Keratinocyte (primary cell): ENCODE measurements around the gene MTA1. TPM values are rescaled to one million over a fixed set of nuclear protein-coding genes. Genes with fewer than 3 reads are reported as not detected.

Source experiments
- DNase-seq: peaks from one replicate; pipeline ENCODE4 v3.0.0-alpha.2; 2011; ENCODE audit warnings: low read depth, missing footprints, low spot score
- FAIRE-seq: peaks from 2 replicates; lab custom pipeline; 2011; peaks lifted over from hg19 to GRCh38; lab: Jason Lieb, UNC
- H2AFZ ChIP-seq: 2 replicates; pipeline ENCODE4 v1.6.0; 2012; ENCODE audit warnings: low read length, control low read depth, inconsistent platforms; ENCODE audit not compliant: control insufficient read depth
- H3K27ac ChIP-seq: 2 replicates; pipeline ENCODE4 v1.5.1; 2011; ENCODE audit warnings: low read length; ENCODE audit not compliant: control insufficient read depth, insufficient read depth
- H3K27me3 ChIP-seq: 3 replicates; pipeline ENCODE4 v1.6.0; 2011; ENCODE audit warnings: low read length; ENCODE audit not compliant: control insufficient read depth, insufficient read depth; ENCODE audit errors: extremely low read depth
- H3K36me3 ChIP-seq, 2 experiments: 2 replicates in 1 of 2; 3 replicates in 1 of 2; pipeline ENCODE4 v1.5.1; 2011; ENCODE audit warnings: low read length in 2 of 2, mild to moderate bottlenecking in 1 of 2; ENCODE audit not compliant: control insufficient read depth in 2 of 2, insufficient read depth in 2 of 2; ENCODE audit errors: extremely low read depth in 1 of 2
- H3K4me1 ChIP-seq: 3 replicates; pipeline ENCODE4 v1.5.1; 2011; ENCODE audit warnings: low read length; ENCODE audit not compliant: control insufficient read depth, insufficient read depth; ENCODE audit errors: extremely low read depth
- H3K4me2 ChIP-seq: 3 replicates; pipeline ENCODE4 v1.6.0; 2011; ENCODE audit warnings: low read depth, low read length; ENCODE audit not compliant: control insufficient read depth, insufficient read depth; ENCODE audit errors: extremely low read depth
- H3K4me3 ChIP-seq, 3 experiments: fragments of 200-600 bp in 1 of 3; sonication (generic) in 1 of 3; 2 replicates in 2 of 3; 3 replicates in 1 of 3; pipeline ENCODE4 v1.5.1; 2011 to 2016; ENCODE audit warnings: low read length in 3 of 3, mild to moderate bottlenecking in 3 of 3, control low read depth in 2 of 3, inconsistent platforms in 1 of 3, low read depth in 1 of 3, mixed read lengths in 1 of 3, mixed run types in 1 of 3, moderate library complexity in 1 of 3; ENCODE audit not compliant: control insufficient read depth in 2 of 3, insufficient read depth in 2 of 3; ENCODE audit errors: extremely low read depth in 1 of 3
- H3K79me2 ChIP-seq: 2 replicates; pipeline ENCODE4 v1.6.0; 2012; ENCODE audit warnings: low read length; ENCODE audit not compliant: control insufficient read depth, insufficient read depth
- H3K9ac ChIP-seq: 3 replicates; pipeline ENCODE4 v1.6.0; 2011; ENCODE audit warnings: low read length; ENCODE audit not compliant: control insufficient read depth, insufficient read depth; ENCODE audit errors: extremely low read depth
- H3K9me1 ChIP-seq: 3 replicates; pipeline ENCODE4 v1.6.0; 2011; ENCODE audit warnings: low read length; ENCODE audit not compliant: control insufficient read depth, insufficient read depth; ENCODE audit errors: extremely low read depth
- H3K9me3 ChIP-seq: 2 replicates; pipeline ENCODE4 v1.5.1; 2012; ENCODE audit warnings: low read depth, low read length; ENCODE audit not compliant: control insufficient read depth
- H4K20me1 ChIP-seq: 3 replicates; pipeline ENCODE4 v1.6.0; 2011; ENCODE audit warnings: low read length; ENCODE audit not compliant: control insufficient read depth, insufficient read depth; ENCODE audit errors: extremely low read depth
- EZH2 ChIP-seq: IDR thresholded peaks from one replicate; pipeline ENCODE4 v1.6.1; 2012; ENCODE audit warnings: inconsistent platforms, mild to moderate bottlenecking, low read length, moderate library complexity
- dilution Hi-C: fragments of 300-500 bp; cut with MboI; formaldehyde crosslinking; loops from one replicate; pipeline ENCODE4 v1.7.0; 2020; ENCODE audit warnings: low sequenced_read_pairs; ENCODE audit not compliant: extremely low pct_ligation_motif_present
- polyA plus RNA-seq, 5 experiments: library from polyadenylated mRNA; depleted of rRNA in 3 of 5; stranded (reverse) in 3 of 5; stranded (forward) in 1 of 5; unstranded in 1 of 5; fragments of >200 nt; gene quantifications; 1 replicate in 1 of 5; 2 replicates in 3 of 5; 3 replicates in 1 of 5; pipeline versions ENCODE4 v1.2.1 to v1.2.3, GENCODE V29; 2011 to 2012; ENCODE audit warnings: missing spikeins in 2 of 5, low read depth in 1 of 5, low replicate concordance in 1 of 5
- TF ChIP-seq, protein P1 (sequence below), 3 experiments: IDR thresholded peaks in 1 of 3; conservative IDR thresholded peaks in 1 of 3; optimal IDR thresholded peaks in 1 of 3; 2 replicates in 2 of 3; 3 replicates in 1 of 3; pipeline versions ENCODE3 to v1.5.1; 2011; ENCODE audit warnings: low read length in 3 of 3, mild to moderate bottlenecking in 3 of 3, moderate library complexity in 2 of 3, control low read depth in 1 of 3, inconsistent platforms in 1 of 3; ENCODE audit not compliant: insufficient read depth in 2 of 3; ENCODE audit errors: extremely low read depth in 1 of 3

Gene MTA1
- polyA plus RNA-seq, 1 donor (not counting 4 experiments of a cell fraction or from before 2014, with no cell fraction given) = 33.6 TPM

DNA sequence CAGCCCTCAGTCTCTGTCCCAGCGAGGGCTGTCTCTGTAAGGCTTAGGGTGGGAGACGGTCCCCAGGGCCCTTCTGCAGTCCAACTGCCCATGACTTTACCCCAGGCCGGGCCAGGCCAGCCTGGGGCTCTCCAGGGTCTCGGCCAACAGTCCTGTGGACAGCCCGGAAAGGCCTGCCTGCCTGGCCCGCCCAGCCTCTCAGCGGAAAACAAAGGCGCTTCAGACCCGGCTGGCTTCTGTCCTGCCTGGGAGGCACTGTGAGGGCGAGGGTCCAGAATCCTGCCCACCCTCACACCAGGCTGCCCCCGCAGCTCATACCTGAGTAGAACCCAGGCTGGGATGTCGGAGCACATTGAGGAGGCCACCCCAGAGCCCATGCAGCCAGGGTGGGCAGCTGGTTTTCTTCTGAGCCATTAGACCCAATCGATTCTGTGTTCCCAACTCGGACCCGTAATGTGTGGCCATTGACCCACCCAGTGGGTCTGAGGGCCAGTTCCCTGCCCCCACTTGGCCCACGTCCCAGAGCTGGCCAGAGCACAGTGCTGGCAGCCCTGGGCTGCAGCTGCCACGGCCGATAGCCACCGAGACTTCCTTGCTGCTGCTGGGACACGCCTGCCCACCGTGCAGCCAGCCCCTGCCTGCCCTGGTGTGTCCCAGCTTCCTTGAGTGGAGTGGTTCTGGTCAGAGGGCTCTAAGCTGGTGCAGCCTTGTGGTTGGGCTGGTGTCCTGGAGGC is 56.6 kb downstream of the MTA1 start:
- no peaks in the 10 kb centered on the region for H3K9me1 ChIP-seq
- peaks cover 17% of the 10 kb centered on the region for H3K27me3 ChIP-seq
- peaks cover 4% of the 10 kb centered on the region for H4K20me1 ChIP-seq
- no peak overlapping the region for H3K9ac ChIP-seq
- DNase-seq (no peak), FAIRE-seq (no peak)
- H2AFZ ChIP-seq = no peak overlapping the region
- H3K36me3 ChIP-seq = no peaks in the 10 kb centered on the region
- TF ChIP-seq, protein P1, sequence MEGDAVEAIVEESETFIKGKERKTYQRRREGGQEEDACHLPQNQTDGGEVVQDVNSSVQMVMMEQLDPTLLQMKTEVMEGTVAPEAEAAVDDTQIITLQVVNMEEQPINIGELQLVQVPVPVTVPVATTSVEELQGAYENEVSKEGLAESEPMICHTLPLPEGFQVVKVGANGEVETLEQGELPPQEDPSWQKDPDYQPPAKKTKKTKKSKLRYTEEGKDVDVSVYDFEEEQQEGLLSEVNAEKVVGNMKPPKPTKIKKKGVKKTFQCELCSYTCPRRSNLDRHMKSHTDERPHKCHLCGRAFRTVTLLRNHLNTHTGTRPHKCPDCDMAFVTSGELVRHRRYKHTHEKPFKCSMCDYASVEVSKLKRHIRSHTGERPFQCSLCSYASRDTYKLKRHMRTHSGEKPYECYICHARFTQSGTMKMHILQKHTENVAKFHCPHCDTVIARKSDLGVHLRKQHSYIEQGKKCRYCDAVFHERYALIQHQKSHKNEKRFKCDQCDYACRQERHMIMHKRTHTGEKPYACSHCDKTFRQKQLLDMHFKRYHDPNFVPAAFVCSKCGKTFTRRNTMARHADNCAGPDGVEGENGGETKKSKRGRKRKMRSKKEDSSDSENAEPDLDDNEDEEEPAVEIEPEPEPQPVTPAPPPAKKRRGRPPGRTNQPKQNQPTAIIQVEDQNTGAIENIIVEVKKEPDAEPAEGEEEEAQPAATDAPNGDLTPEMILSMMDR (optimal IDR thresholded peaks at IDR 0.05 in 1 of 3, IDR thresholded peaks at IDR 0.05 in 1 of 3, conservative IDR thresholded peaks at IDR 0.05 in 1 of 3; ENCODE audit: extremely low read depth in 1 of 3, insufficient read depth in 2 of 3, low read length in 3 of 3) = no peak
- TF ChIP-seq EZH2 = peak; percentile 11
- no peak overlapping the region for H3K4me3 ChIP-seq
- no peaks in the 10 kb centered on the region for H3K9me3 ChIP-seq
- peaks cover 21% of the 10 kb centered on the region for H3K4me1 ChIP-seq
- no peaks in the 10 kb centered on the region for H3K79me2 ChIP-seq
- dilution Hi-C loops = no loop called here
- H3K27ac ChIP-seq = no peak overlapping the region
- peak overlapping the region; percentile 60 for H3K4me2 ChIP-seq

DNA sequence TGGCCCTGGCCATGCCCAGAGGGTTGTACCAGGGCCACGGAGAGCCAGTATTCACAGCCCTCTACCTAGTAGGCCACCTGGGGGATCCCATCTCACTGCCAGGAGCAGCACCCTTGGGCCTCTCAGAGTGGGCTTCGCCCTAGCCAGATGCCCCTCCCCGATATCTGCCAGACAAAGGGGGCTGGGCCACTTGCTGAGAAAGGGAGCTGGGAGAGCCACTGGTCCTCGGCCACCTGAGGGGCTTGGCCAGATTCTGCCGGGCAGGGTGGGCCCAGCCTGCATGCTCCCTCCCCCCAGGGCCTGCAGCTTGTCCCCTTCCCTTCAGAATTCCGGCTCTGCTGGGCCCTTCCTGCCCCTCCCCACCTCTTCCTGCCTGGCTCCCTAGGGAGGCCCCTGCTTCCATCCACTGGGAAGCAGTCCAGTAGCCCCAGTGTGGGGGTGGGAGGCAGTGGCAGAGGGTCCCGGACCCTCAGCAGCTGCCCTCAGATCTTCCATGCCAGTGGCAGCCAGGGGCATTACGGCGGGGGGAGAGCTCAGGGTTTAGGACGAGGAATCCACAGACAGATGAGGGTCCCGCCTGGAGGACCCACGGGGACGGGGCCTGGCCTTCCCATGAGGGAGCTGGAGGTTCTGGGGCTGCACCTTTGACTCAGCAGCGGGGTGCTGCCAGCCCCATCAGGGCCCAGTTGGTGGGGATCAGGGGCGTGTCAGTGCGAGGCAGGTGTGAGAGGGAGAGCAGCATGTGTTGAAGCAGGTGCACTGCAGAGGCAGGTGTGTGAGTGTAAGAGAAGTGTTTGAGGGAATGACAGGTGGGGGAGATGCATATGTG is 57.4 kb downstream of the MTA1 start:
- Histone ChIP-seq H3K36me3 (no peaks in the 10 kb centered on the region), H3K4me2 (no peak overlapping the region), H2AFZ (no peak overlapping the region), H3K9me1 (no peaks in the 10 kb centered on the region), H3K4me3 (no peak overlapping the region), H3K27me3 (peaks cover 17% of the 10 kb centered on the region), H3K9me3 (no peaks in the 10 kb centered on the region), H4K20me1 (peaks cover 4% of the 10 kb centered on the region), H3K9ac (no peak overlapping the region), H3K79me2 (no peaks in the 10 kb centered on the region), H3K4me1 (peaks cover 27% of the 10 kb centered on the region), H3K27ac (no peak overlapping the region)
- DNase-seq (no peak), FAIRE-seq (no peak)
- no peak for TF ChIP-seq EZH2
- TF ChIP-seq, protein P1 (optimal IDR thresholded peaks at IDR 0.05 in 1 of 3, IDR thresholded peaks at IDR 0.05 in 1 of 3, conservative IDR thresholded peaks at IDR 0.05 in 1 of 3; ENCODE audit: extremely low read depth in 1 of 3, insufficient read depth in 2 of 3, low read length in 3 of 3) = no peak
- dilution Hi-C loops = no loop called here
